ENCODE measurements around the gene TRAF3. TPM values are rescaled to one million over a fixed set of nuclear protein-coding genes. Genes with fewer than 3 reads are reported as not detected.

Gene TRAF3
- total RNA-seq, 1 donor from 2014 or later, result 25.9 TPM

DNA sequence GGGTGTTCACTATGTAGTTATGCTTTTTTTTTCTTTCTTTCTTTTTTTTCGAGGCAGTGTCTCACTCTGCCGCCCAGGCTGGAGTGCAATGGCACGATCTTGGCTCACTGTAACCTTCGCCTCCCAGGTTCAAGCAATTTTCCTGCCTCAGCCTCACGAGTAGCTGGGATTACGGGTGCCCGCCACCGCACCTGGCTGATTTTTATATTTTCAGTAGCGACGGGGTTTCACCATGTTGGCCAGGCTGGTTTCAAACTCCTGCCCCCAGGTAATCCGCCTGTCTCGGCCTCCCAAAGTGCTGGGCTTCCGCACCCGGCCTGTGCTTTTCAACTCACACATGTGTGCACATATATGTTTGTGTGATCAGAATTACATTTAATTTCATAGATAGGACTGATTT is 106.3 kb downstream of the TRAF3 start:
- FAIRE-seq (no peak), DNase-seq (ENCODE audit: low read depth) (no peak)
- Histone ChIP-seq H3K36me3 (ENCODE audit: insufficient read depth, low read length) (peaks cover 6% of the 10 kb centered on the region), H3K4me2 (ENCODE audit: low read length) (no peak overlapping the region), H2AFZ (ENCODE audit: low read depth, low read length) (no peak overlapping the region), H3K4me3 (ENCODE audit: insufficient read depth, low read depth, low read length) (no peak overlapping the region), H3K4me1 (ENCODE audit: insufficient read depth, low read length) (no peaks in the 10 kb centered on the region), H3K27ac (ENCODE audit: low read depth, low read length) (no peak overlapping the region), H3K27me3 (ENCODE audit: insufficient read depth, low read length) (no peaks in the 10 kb centered on the region), H3K79me2 (ENCODE audit: insufficient read depth, low read length) (no peaks in the 10 kb centered on the region), H3K9me3 (ENCODE audit: insufficient read depth, low read depth, low read length) (no peaks in the 10 kb centered on the region), H4K20me1 (ENCODE audit: insufficient read depth, low read length) (no peaks in the 10 kb centered on the region), H3K9ac (ENCODE audit: low read length) (no peak overlapping the region)
- H3K36me3 Mint-ChIP-seq (ENCODE audit: low read depth, unreplicated experiment), result peaks cover 16% of the 10 kb centered on the region
- H3K27me3 Mint-ChIP-seq (ENCODE audit: low read depth, unreplicated experiment), result no peaks in the 10 kb centered on the region
- H3K9me3 Mint-ChIP-seq (ENCODE audit: unreplicated experiment), result no peaks in the 10 kb centered on the region
- no peak overlapping the region for H3K27ac Mint-ChIP-seq (ENCODE audit: unreplicated experiment)
- no peak overlapping the region for H3K4me3 Mint-ChIP-seq (ENCODE audit: unreplicated experiment)
- no peaks in the 10 kb centered on the region for H3K4me1 Mint-ChIP-seq (ENCODE audit: low read depth, unreplicated experiment)
- TF ChIP-seq, protein P1, sequence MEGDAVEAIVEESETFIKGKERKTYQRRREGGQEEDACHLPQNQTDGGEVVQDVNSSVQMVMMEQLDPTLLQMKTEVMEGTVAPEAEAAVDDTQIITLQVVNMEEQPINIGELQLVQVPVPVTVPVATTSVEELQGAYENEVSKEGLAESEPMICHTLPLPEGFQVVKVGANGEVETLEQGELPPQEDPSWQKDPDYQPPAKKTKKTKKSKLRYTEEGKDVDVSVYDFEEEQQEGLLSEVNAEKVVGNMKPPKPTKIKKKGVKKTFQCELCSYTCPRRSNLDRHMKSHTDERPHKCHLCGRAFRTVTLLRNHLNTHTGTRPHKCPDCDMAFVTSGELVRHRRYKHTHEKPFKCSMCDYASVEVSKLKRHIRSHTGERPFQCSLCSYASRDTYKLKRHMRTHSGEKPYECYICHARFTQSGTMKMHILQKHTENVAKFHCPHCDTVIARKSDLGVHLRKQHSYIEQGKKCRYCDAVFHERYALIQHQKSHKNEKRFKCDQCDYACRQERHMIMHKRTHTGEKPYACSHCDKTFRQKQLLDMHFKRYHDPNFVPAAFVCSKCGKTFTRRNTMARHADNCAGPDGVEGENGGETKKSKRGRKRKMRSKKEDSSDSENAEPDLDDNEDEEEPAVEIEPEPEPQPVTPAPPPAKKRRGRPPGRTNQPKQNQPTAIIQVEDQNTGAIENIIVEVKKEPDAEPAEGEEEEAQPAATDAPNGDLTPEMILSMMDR (IDR thresholded peaks at IDR 0.05; ENCODE audit: insufficient read depth, low read depth, low read length), result no peak
- no peak for TF ChIP-seq EZH2 (IDR thresholded peaks at IDR 0.05; ENCODE audit: insufficient read depth, low read length)

DNA sequence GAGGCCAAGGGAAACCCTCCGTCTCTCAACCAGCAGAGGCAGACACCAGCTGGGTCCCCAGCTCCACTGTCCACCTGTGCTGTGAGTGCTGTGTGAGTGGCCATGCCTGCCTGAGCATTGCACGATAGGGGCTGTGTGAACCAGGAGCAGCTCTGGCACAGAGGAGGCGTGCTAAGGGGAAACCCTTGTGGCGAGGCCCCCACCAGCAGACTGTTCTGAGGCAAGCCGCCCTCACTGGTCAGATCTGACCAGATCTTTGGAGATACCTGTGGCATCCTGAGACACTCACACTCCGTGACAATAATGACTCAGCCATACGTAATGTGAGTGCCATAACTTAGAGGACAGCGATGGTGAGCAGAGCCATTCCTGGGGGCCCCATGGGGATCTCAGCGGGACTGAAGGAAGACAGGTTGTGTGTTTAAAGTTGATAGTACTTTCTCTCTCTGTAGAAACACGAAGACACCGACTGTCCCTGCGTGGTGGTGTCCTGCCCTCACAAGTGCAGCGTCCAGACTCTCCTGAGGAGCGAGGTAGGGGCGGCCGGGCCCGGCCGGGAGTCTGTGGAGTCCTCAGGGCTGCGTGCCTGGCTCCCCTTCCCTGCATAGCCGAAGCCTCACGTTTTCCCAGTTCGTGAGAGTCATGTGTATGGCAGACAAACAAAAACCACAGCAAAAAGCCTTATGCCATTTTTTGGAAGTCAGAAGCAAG is 108.6 kb downstream of the TRAF3 start:
- H4K20me1 ChIP-seq (ENCODE audit: insufficient read depth, low read length), result no peaks in the 10 kb centered on the region
- Mint-ChIP-seq H3K36me3 (ENCODE audit: low read depth, unreplicated experiment) (peaks cover 19% of the 10 kb centered on the region), H3K9me3 (ENCODE audit: unreplicated experiment) (no peaks in the 10 kb centered on the region), H3K4me3 (ENCODE audit: unreplicated experiment) (no peak overlapping the region), H3K27ac (ENCODE audit: unreplicated experiment) (no peak overlapping the region), H3K27me3 (ENCODE audit: low read depth, unreplicated experiment) (no peaks in the 10 kb centered on the region), H3K4me1 (ENCODE audit: low read depth, unreplicated experiment) (no peaks in the 10 kb centered on the region)
- FAIRE-seq (no peak), DNase-seq (ENCODE audit: low read depth) (no peak)
- no peaks in the 10 kb centered on the region for H3K9me3 ChIP-seq (ENCODE audit: insufficient read depth, low read depth, low read length)
- no peaks in the 10 kb centered on the region for H3K79me2 ChIP-seq (ENCODE audit: insufficient read depth, low read length)
- H3K4me1 ChIP-seq (ENCODE audit: insufficient read depth, low read length), result no peaks in the 10 kb centered on the region
- H2AFZ ChIP-seq (ENCODE audit: low read depth, low read length), result no peak overlapping the region
- peaks cover 11% of the 10 kb centered on the region for H3K36me3 ChIP-seq (ENCODE audit: insufficient read depth, low read length)
- H3K27ac ChIP-seq (ENCODE audit: low read depth, low read length), result no peak overlapping the region
- no peak overlapping the region for H3K4me2 ChIP-seq (ENCODE audit: low read length)
- TF ChIP-seq, protein P1 (IDR thresholded peaks at IDR 0.05; ENCODE audit: insufficient read depth, low read depth, low read length), result no peak
- no peak overlapping the region for H3K9ac ChIP-seq (ENCODE audit: low read length)
- H3K4me3 ChIP-seq (ENCODE audit: insufficient read depth, low read depth, low read length), result no peak overlapping the region
- H3K27me3 ChIP-seq (ENCODE audit: insufficient read depth, low read length), result no peaks in the 10 kb centered on the region

DNA sequence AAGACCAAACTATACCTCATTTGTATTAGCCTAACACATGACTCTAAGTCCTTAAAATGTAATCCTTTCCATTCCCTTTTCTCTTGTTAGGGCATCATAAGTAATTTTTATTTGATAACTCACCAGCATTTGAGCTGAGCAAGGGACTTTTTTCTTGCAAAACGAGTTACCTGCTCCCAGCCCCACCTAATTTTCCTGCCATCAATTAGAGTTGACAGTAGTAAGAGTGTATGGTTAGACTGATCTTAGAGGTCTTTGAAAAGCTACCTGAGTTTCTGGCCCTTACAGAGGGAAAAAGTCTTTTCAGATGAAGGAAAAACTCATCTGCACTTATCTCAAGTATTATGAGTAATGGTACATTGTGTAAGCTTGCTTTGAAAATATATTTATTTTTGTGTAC is 111.5 kb downstream of the TRAF3 start:
- H3K4me1 Mint-ChIP-seq (ENCODE audit: low read depth, unreplicated experiment), result peaks cover 4% of the 10 kb centered on the region
- Histone ChIP-seq H3K9ac (ENCODE audit: low read length) (no peak overlapping the region), H3K79me2 (ENCODE audit: insufficient read depth, low read length) (no peaks in the 10 kb centered on the region), H4K20me1 (ENCODE audit: insufficient read depth, low read length) (peaks cover 5% of the 10 kb centered on the region), H3K9me3 (ENCODE audit: insufficient read depth, low read depth, low read length) (no peaks in the 10 kb centered on the region), H3K4me1 (ENCODE audit: insufficient read depth, low read length) (peaks cover 2% of the 10 kb centered on the region), H3K27me3 (ENCODE audit: insufficient read depth, low read length) (no peaks in the 10 kb centered on the region), H3K36me3 (ENCODE audit: insufficient read depth, low read length) (peaks cover 11% of the 10 kb centered on the region), H3K4me2 (ENCODE audit: low read length) (no peak overlapping the region), H3K27ac (ENCODE audit: low read depth, low read length) (no peak overlapping the region), H2AFZ (ENCODE audit: low read depth, low read length) (no peak overlapping the region), H3K4me3 (ENCODE audit: insufficient read depth, low read depth, low read length) (no peak overlapping the region)
- TF ChIP-seq EZH2 (IDR thresholded peaks at IDR 0.05; ENCODE audit: insufficient read depth, low read length), result no peak
- TF ChIP-seq, protein P1 (IDR thresholded peaks at IDR 0.05; ENCODE audit: insufficient read depth, low read depth, low read length), result no peak
- H3K9me3 Mint-ChIP-seq (ENCODE audit: unreplicated experiment), result no peaks in the 10 kb centered on the region
- H3K36me3 Mint-ChIP-seq (ENCODE audit: low read depth, unreplicated experiment), result peaks cover 21% of the 10 kb centered on the region
- no peak overlapping the region for H3K4me3 Mint-ChIP-seq (ENCODE audit: unreplicated experiment)
- no peak overlapping the region for H3K27ac Mint-ChIP-seq (ENCODE audit: unreplicated experiment)
- no peak for DNase-seq (ENCODE audit: low read depth)
- no peak for FAIRE-seq
- H3K27me3 Mint-ChIP-seq (ENCODE audit: low read depth, unreplicated experiment), result no peaks in the 10 kb centered on the region

All from astrocyte (in vitro differentiated cells and primary cell).